ENCODE measurements around the gene VPREB1.
"Not testable (repeated sequence)": the region's sequence is repeated elsewhere in the genome, so short reads cannot be mapped to it uniquely, and the experiment has no call there.

VPREB1 gene

GRCh38 chr22:22244316-22245250 lies at the start of gene VPREB1:
VPREB1 (plus strand) TSS chr22:22244786; CDS start chr22:22244814, 28 bp downstream.
- DNase-seq (ENCODE audit: low read depth) = no peak

GRCh38 chr22:22194931-22195264 lies 49.7 kb upstream of the VPREB1 start:
- DNase-seq (ENCODE audit: low read depth) = no peak

GRCh38 chr22:22195265-22196017 lies 49.1 kb upstream of the VPREB1 start:
- DNase-seq (ENCODE audit: low read depth) = peak; percentile 70

GRCh38 chr22:22196018-22196533 lies 48.5 kb upstream of the VPREB1 start:
- DNase-seq (ENCODE audit: low read depth) = no peak

GRCh38 chr22:22196833-22197477 lies 47.6 kb upstream of the VPREB1 start:
- no peak for DNase-seq (ENCODE audit: low read depth)

GRCh38 chr22:22197993-22198402 lies 46.6 kb upstream of the VPREB1 start:
- no peak for DNase-seq (ENCODE audit: low read depth)

- no peak for DNase-seq (ENCODE audit: low read depth)
These were observed 45.8 kb upstream of the VPREB1 start for GRCh38 chr22:22198751-22199150.

- no peak for DNase-seq (ENCODE audit: low read depth)
These were observed 45.0 kb upstream of the VPREB1 start for GRCh38 chr22:22199634-22200033.

GRCh38 chr22:22200569-22201184 lies 43.9 kb upstream of the VPREB1 start:
- DNase-seq (ENCODE audit: low read depth) = no peak

- no peak for DNase-seq (ENCODE audit: low read depth)
These were observed 43.2 kb upstream of the VPREB1 start for GRCh38 chr22:22201185-22201929.

GRCh38 chr22:22201930-22202343 lies 42.6 kb upstream of the VPREB1 start:
- no peak for DNase-seq (ENCODE audit: low read depth)

GRCh38 chr22:22203048-22203971 lies 41.3 kb upstream of the VPREB1 start:
- DNase-seq (ENCODE audit: low read depth) = no peak

GRCh38 chr22:22207845-22208564 lies 36.6 kb upstream of the VPREB1 start:
- peak; percentile 76 for DNase-seq (ENCODE audit: low read depth)

GRCh38 chr22:22208652-22209051 lies 35.9 kb upstream of the VPREB1 start:
- DNase-seq (ENCODE audit: low read depth) = no peak

- not testable (repeated sequence) for DNase-seq (ENCODE audit: low read depth)
These were observed 35.4 kb upstream of the VPREB1 start for GRCh38 chr22:22209080-22209640.

- DNase-seq (ENCODE audit: low read depth) = peak; percentile 15
These were observed 34.2 kb upstream of the VPREB1 start for GRCh38 chr22:22210375-22210774.

- no peak for DNase-seq (ENCODE audit: low read depth)
These were observed 33.4 kb upstream of the VPREB1 start for GRCh38 chr22:22210889-22211833.

GRCh38 chr22:22213231-22213630 lies 31.4 kb upstream of the VPREB1 start:
- no peak for DNase-seq (ENCODE audit: low read depth)

All from stimulated activated CD8-positive, alpha-beta memory T cell treated with anti-CD3 and anti-CD28 coated beads, Interleukin-7, amount 100 ng/mL, for 24 hours (primary cell).